Measurements from ENCODE around the gene DOCK10.

DOCK10 gene

DNA sequence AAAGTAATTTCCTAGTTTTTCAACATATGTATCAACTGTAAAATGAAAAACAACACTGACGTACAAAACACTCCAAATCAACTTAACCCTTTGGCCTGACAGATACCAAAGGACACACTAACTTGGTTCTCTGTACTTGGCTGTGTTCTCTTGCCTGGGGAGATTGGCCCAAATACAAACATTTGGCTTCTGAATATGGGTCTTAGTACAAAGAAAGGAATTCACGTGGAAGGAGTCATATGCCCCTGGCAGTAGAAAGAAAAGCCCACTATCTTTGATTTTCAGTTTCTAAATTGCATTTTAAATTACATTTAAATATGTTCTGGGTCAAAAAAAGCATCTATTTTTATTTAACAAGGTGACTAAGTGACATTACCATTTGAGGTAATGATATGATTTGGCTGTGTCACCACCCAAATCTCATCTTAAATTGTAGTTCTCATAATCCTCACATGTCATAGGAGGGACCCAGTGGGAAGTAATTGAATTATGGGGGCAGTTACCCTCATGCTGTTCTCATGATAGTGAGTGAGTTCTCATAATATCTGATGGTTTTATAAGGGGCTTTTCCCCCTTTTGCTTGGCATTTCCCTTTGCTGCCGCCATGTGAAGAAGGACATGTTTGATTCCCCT, 172.6 kb downstream of the DOCK10 start:
- no peak for DNase-seq

DNA sequence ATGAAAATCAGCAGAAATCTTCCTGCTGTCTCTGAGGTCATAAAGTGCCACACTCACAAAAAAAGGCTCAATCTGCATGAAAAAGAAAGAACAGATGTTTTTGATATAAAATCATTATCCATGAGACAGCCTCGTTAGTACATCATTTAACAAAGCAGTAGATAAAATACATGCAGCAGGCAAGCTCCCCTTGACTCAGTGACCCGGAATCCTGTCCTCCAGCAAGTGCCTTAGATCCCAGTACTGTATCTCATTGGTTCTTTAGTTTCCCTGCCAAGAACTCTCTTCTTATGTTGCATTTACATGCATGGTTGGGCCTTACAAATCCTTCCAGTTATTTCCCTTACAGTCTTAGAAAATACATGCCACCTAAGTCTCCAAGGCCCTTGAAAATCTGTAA, 177.3 kb downstream of the DOCK10 start:
- no peak for DNase-seq

DNA sequence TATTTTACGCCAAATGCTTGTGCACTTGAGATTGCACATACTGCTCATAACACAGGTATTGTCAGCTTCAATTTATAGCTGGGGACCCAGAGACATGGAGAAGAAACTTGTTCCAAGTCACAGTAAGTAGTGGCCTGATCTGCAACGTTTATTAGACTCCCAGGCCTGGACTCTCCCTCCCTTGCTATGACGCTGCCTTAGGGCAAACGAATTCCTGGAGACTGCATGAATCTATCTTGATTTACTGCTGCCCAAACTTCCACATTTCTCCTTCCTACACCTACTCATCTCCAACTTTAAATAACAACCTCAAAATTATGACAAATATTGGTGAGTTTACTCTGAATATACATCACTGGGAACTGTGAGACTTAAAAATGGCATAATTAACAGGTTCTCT, 181.0 kb downstream of the DOCK10 start:
- no peak for DNase-seq

DNA sequence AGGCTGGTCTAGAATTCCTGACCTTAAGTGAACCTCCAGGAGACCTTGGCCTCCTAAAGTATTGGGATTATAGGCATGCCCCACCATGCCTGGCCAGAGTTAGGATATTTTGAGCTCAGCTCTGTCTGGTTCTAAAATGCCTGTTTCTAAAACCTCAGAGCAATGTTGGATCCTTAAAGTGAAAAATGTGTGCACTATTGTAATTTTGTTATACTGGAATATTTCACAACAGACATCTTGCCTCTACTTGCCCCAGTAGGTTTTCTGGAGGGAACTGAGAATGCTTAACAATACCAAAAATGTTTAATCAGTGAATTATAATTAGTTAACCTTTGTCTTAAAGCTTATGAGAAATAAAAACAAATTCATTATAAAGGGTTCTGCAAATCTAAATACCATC, 181.5 kb downstream of the DOCK10 start:
- no peak for DNase-seq

DNA sequence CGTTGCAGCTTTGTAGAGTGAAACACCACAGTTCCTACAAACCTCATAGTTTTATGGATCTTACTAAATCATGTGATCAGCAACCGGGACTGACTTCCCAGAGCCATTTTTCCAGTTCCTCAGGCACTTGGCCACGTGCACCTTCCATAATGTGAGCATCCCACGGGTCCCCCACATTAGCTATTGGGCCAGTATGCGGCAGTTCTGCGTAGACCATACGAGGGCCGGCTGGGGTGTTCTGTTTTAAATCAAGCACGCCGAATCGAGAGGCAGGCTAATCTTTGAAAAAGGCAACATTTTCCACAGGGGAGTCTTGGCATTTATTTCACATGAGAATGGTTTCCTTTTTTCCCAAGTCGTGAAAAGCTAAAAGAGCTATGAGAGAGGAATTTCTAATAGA, 190.5 kb downstream of the DOCK10 start:
- DNase-seq, result no peak

DNA sequence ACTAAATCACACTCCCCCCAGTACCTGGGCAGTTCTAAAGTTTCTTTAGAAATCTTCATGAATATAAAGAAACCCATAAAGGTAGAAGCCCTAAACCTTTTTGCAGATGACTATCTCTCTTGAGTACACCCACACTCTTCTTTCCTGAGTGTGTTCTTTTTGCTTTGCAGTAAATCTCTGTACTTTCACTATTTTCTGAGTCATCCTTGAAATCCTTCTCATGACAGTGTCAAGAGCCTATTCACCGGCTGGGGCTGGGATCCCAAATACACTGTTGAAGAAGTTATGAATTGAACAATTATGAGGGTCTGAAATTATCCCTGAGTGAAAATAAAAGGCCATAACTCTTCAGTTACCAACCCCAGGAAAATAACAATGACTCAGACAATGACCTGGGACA, 192.2 kb downstream of the DOCK10 start:
- DNase-seq, result no peak

DNA sequence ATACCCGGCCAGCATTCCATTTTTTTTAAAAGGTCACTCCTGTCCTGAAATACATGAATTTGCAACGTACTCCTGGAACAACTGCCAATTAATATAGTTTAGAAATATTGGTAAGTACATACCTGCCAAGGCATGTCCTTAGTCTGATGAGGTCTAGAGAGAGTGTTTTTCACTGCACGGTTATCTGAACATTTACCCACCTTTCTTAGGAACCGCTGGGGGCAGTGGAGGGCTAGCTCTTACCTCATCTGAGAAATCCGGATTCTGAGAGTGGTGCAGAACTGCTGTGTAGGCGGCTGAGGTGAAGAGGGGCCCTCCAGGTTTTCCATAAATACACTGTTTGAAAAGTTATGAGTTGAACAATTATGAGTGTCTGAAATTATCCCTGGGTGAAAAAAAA, 193.0 kb downstream of the DOCK10 start:
- no peak for DNase-seq

DNA sequence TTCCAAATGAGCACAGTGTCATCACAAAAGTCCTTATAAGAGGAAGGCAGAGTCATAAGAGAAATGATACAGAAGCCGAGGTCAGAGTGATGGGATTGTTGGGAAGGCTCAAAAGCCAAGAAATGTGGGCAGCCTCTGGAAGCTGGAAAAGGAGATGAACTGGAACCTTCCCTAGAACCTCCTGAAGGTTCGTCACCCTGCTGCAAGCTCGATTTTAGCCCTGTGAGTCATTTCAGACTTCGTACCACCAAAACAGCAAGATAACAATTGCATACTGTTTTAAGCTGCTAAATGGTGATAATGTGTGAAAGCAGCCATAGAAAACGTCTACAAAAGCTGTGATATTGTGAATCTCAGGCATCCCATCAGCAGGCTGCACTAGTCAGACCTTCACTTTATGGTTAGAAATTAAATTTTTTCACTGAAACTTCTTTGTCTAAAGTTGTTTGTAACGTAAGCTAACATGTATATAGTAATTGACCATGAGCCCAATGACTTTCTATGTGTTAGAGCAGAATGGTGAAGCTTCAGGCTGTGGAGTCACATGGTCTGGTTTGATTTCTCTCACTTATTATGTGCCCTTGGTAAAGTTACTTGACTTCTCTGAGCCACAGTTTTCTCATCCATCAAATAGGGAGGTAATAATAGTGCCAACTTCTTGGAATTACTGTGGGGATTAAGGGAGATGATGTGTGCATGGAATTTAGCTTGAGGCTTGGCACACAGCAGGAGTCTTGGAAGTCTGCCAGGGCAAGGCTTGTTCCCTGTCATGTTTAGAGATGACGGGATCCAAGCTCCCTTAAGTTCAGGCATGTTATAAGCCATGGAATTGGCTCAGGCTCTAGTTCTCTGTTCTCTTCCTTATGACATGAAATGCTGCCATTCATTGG, 194.1 kb downstream of the DOCK10 start:
- peak; percentile 23 for DNase-seq

DNA sequence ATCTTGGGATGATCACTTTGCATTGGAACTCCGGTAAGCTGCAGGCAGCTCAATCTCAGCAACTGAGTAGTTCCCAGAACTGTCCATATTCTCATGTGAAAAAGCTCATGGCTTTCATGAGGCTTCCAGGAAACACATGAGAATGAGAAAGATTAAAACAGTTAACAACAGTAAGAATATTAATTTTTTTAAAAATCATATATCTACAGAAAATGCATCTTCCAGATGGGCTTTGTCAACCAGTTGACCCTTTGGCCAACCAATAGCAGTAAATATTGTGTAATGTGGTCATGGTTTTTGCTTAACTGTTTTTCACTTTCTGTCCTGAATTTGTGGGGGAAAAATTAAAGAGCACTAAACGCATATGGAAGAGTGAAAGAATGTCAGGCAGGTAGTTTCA, 194.9 kb downstream of the DOCK10 start:
- DNase-seq, result no peak

DNA sequence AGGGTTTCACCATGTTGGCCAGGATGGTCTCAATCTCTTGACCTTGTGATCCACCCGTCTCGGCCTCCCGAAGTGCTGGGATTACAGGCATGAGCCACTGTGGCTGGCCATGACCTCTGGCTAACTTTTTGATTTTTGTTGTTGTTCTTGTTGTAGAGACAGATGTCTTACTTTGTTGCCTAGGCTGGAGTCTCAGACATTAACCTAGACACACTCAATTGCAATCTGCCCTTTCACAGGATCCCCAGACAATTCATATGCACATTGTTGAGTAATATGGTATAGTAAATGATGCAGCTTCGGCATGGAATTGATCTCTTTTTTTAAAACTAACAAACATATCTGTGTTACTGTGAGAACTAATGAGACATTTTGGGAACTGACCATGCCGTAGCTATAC, 195.6 kb downstream of the DOCK10 start:
- DNase-seq, result no peak

DNA sequence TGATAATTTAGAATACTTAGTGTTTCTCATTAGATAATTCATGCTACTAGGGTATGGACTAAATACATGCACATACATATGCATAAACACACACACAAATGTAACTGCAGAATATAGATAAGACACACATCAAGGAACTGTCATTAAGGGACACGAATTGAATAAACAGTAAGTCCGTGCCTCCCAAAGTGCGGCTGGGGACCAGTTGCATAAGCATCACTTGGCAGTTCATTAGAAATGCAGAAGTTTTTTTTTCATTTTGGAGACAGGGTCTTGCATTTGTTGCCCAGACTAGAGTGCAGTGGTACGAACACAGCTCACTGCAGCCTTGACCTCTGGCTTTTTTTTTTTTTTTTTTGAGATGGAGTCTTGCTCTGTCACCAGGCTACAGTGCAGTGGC, 196.1 kb downstream of the DOCK10 start:
- no peak for DNase-seq

DNA sequence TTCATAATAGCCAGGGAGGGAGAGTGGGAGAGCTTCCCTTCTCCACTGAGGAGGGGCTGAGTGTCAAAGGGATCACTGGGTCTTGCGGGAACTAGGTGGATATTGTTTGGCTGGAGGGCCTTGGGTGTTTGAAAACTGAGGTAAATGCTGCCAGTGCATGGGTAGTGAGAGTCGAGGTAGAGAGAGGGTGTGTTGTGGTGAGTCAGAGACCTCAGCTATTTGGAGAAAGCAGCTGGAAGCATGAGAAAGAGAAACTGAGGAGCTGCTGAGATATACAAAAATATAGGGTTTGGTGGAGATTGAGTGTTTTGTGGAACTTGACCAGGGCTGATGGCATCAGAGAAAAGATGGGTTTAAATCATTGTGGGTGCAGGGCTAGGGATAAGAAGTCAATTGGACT, 199.1 kb downstream of the DOCK10 start:
- DNase-seq, result no peak

DNA sequence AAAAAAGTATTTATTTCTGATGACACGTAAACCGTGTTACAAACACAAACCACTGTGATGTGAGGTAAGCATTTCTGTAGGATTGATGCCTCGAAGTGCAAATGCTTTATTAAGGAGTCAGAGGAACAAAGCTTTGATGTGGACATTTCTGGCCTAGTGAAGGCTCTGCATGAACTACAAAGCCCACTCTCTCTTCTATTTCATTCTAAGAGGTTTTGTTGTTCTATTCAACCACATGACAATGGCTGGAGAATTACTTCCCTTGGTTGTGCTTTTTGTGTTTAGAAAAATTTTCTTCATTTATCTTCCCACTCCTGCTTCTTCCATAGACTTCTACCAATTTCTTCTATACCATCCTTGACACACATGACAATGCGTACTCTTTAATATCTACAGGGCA, 200.4 kb downstream of the DOCK10 start:
- DNase-seq, result no peak

DNA sequence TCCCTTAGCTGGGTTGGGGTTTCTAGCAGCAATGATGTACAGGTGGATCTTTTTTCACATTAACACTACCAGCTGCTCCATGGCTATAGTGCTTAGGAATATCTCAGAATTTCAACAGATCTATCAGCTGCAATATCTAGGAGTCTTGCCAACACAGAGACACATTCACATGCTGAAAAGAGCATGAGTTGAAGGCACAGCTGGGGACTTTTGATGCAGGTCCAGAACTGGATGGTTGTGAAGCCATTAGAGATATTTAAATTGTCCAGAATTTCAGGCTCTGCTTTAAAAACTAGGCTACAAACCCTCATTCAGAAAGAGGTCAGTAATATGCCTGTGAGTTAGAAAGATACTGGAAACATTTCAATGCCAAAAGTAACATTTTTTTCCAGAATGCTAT, 203.9 kb downstream of the DOCK10 start:
- DNase-seq, result no peak

DNA sequence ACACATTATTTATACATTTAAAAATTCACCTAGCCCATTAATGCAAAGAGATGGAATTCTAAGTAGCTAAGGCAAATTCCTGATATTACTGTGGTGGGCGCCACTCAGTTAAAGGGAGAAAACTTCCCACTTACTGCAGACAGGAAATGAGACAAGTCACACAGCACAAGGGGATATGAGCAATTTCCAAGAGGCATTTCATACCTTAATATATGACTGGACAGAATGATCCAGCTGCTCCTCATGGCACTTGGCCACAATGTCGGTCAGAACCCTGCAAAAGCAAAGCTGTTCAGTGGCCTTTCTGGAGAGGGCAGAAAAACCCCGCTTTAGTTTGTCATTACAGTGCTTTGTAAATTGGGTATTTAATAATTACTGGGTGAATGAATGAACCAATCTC, 204.7 kb downstream of the DOCK10 start:
- no peak for DNase-seq

DNA sequence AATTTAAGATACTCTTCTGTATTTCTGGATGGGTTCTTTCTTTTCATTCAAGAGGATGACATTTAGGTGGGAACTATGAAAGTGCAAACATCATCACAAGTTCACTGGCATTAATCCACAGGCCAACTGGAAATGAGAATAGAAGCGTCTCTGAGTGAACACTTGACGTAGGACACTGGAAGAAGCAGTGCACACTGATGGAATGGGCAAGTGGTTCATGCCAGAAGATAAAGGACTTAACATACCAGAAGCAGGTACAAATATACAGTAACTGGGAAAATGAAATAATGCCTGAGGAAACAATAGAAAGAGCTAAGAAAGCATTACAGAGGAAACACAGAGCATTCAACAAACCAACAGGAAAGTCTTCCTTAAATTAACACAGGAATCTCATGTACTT, 205.2 kb downstream of the DOCK10 start:
- no peak for DNase-seq

DNA sequence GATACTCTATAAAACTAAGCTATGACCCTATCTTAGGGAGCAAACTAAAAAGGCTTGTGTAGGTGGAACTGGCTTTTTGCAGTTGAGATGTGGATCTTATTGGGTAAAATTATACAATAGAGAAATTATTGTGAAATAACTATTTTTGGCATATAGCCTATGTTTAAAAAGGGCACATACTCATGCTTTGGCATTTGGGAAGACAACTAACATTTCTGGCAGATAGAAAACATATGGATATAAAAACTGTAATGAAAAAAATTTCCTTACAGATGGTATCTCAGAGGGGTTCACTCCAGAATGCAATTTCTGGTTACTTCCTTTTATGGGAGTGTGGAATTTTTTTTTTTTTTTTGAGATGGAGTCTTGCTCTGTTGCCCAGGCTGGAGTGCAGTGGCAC, 206.0 kb downstream of the DOCK10 start:
- no peak for DNase-seq

DNA sequence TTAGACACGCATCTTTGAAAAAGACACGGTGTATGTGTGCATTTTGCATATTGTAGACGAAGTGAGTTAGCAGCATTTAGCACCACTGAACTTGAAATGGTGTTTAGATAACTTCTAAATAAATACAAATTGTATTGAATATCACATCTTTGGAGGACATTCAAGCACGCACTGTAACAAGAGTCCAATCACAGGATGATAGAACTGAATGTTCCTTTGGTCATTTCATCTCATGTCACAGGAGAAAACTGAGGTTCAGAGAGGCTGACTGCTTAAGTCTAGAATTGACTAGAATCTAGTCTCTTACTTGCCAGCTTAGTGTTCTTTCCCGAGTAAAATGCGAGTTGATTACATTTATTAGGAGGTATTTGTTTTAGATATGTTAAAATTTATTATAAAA, 206.9 kb downstream of the DOCK10 start:
- no peak for DNase-seq

DNA sequence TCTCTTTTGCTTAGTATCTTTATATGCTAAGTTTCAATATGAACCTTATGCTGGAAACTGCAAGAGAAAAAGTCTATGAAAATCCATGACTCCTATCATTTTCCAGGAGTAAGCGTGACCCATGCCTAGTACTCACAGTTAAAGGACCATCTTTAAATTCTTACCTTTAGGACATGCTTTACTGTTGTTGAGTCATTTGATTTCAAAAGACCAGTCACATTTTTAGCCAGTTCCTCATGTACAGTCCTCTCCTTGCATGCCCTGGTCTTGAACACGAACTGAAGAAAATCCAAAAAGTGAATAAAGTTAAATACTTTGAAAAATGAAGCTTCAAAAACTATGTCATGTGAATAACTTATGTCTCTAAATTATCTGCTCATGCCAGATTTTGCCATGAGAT, 208.3 kb downstream of the DOCK10 start:
- no peak for DNase-seq

DNA sequence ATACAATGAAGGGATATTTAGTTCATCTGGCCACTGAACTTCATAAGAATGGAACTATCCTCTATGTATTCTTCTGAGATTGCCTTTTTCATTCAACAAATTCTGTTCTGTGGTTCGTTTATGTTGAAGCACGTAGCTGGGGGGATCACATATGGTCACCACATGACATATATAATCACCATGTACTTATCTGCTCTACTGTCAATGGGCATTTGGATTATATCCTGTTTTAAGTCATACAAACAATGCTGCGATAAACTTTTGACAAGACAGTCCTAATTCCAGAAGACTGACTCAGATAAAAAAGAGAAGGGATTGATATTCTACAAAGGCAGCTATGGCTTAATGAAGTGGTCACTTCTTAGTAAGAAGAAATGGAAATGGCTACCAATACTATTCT, 210.1 kb downstream of the DOCK10 start:
- DNase-seq, result no peak

DNA sequence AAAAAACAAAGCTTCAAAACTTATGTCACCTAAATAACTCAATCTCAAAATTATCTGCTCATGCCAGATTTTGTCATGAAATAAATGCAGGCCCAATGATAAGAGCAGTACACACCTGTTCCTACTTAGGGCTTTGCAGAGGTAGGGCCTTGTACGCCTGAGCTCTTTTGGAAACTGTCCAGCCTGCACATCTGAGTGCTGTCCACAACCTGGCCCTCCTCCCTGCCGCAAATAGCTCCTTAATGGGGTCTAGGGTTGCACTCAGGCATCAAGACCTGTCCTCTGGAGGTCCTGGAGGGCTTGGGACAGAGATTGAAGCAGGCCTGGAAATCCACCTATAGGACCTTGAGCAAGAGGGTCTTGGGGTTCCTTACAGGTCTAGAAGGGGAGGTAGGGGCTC, 210.7 kb downstream of the DOCK10 start:
- DNase-seq, result no peak

DNA sequence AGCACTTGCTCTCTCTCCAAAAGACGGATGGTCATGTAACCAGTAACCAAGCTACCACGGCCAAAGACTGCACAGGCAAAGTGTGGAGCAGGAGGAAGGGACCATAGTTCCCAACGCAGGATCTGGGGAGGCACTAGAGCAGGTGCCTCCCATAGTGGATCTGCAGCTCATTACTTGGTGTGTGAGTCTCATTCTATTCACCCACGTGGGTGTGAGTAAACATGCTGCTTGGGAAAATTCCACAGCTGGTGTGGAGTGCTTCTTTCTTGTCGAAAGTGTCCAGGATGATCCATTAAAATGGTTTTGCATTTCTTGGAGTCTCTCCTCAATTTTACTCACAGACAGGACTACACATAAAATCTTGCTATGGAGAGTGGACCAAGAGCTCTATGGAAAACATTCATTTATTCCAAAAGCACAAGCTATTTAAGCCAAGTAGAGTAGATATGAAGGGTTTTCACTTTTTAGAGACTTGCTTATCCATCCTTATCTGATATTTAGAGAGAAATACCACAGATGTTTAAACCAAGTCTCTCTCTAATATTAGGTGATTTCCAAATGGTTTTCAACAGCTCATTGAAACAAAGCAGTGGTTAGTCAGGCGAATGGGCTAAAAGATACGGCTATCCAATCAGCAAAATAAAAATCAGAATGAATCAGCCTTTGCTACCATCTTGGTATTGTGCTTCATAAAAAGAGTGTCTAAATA, 221.8 kb downstream of the DOCK10 start:
- no peak for DNase-seq

DNA sequence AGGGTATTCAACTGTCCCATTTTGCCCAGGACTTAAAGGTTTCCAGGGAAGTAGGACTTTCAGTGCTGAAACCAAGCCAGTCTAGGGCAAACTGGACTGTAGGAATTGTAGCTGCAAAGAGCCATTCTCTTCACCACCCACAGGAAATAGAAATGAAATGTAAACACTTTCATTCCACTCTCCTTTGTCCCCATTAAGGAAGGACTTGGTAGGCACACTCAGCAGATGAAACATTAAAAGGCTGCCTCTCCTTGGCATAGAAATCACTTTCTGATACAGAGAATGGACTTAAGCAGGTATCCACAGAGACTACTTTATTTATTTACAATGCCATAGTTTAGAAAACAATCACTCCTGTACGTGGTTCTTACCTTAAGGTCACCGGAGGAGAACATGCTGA, 223.2 kb downstream of the DOCK10 start:
- DNase-seq, result peak; percentile 19

DNA sequence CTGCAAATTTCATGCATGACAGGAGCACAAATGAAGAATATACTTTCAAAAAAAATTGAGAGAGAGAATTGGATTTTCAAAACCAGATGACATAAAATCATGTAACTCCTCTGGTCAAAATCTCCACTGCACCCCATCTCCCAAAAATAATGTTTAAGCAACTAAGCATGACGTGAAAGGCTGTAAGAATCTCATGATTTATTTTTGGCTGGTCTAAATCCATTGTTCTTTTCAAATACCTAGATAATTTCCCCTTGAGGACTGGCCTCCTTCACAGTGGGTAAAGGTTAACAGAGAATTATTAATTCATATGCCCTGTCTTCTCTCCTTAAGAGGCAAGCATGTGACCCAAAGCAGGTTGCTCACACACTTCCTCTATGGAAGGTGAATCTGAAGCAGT, 224.6 kb downstream of the DOCK10 start:
- no peak for DNase-seq

Measured in NCI-H748 treated with DMSO at 0.1 percent for 48 hours (cell line).